Muscle of back (tissue), 11 donors: ENCODE measurements around the gene DOCK9. TPM values are rescaled to one million over a fixed set of nuclear protein-coding genes. Genes with fewer than 3 reads are reported as not detected.

Experiments used
- DNase-seq, 3 donors: peaks; one replicate each; pipeline versions ENCODE4 v3.0.0 to v3.0.0-alpha.2; 2013
- polyA plus RNA-seq, 10 donors: library from polyadenylated mRNA; unstranded; fragments of 120-200 nt; gene quantifications; one replicate each; pipeline ENCODE4 v1.2.1, GENCODE V29; 2013; ENCODE audit not compliant: insufficient read length in 10 of 10

Gene DOCK9
- polyA plus RNA-seq, 10 donors = 71.2 to 160 (median 102) TPM

- DNase-seq = no peak
Observed at GRCh38 chr13:98854448-98854847, 123.4 kb downstream of the DOCK9 start.

- DNase-seq = no peak
Observed at GRCh38 chr13:98853771-98854221, 124.1 kb downstream of the DOCK9 start.

GRCh38 chr13:98851276-98851675 lies 126.6 kb downstream of the DOCK9 start:
- no peak for DNase-seq

- DNase-seq = no peak
Observed at GRCh38 chr13:98848746-98849145, 129.1 kb downstream of the DOCK9 start.

- DNase-seq = peak in 1 of 3 donors; percentile 32
Observed at GRCh38 chr13:98847780-98848179, 130.1 kb downstream of the DOCK9 start.

- DNase-seq = no peak
Observed at GRCh38 chr13:98846986-98847385, 130.9 kb downstream of the DOCK9 start.

GRCh38 chr13:98846521-98846920 lies 131.3 kb downstream of the DOCK9 start:
- DNase-seq = no peak

- peak in 2 of 3 donors; percentile 40 to 62 for DNase-seq
Observed at GRCh38 chr13:98845742-98846141, 132.1 kb downstream of the DOCK9 start.

- DNase-seq = no peak
Observed at GRCh38 chr13:98844021-98844420, 133.8 kb downstream of the DOCK9 start.

GRCh38 chr13:98843482-98843877 lies 134.4 kb downstream of the DOCK9 start:
- DNase-seq = peak in 2 of 3 donors; percentile 22 to 42

- DNase-seq = peak; percentile 58 to 88 (median 81)
Observed at GRCh38 chr13:98842858-98843481, 134.9 kb downstream of the DOCK9 start.

GRCh38 chr13:98842070-98842469 lies 135.8 kb downstream of the DOCK9 start:
- DNase-seq = no peak

- DNase-seq = peak; percentile 35 to 69 (median 35)
Observed at GRCh38 chr13:98839856-98840769, 137.8 kb downstream of the DOCK9 start.

GRCh38 chr13:98838776-98839175 lies 139.1 kb downstream of the DOCK9 start:
- DNase-seq = no peak

- DNase-seq = no peak
Observed at GRCh38 chr13:98837896-98838295, 140.0 kb downstream of the DOCK9 start.

- DNase-seq = no peak
Observed at GRCh38 chr13:98835156-98835555, 142.7 kb downstream of the DOCK9 start.

- DNase-seq = no peak
Observed at GRCh38 chr13:98834254-98834960, 143.5 kb downstream of the DOCK9 start.

GRCh38 chr13:98831236-98831635 lies 146.6 kb downstream of the DOCK9 start:
- DNase-seq = no peak

GRCh38 chr13:98829541-98829940 lies 148.3 kb downstream of the DOCK9 start:
- no peak for DNase-seq

- DNase-seq = no peak
Observed at GRCh38 chr13:98828614-98829013, 149.2 kb downstream of the DOCK9 start.

- no peak for DNase-seq
Observed at GRCh38 chr13:98827449-98827848, 150.4 kb downstream of the DOCK9 start.

GRCh38 chr13:98826146-98826545 lies 151.7 kb downstream of the DOCK9 start:
- peak in 1 of 3 donors; percentile 19 for DNase-seq
